Astrocyte (in vitro differentiated cells and primary cell): ENCODE data around the gene B3GALT6.

Experiments
- CTCF ChIP-seq: IDR thresholded peaks from 2 replicates; pipeline ENCODE4 v1.5.1; 2011; ENCODE audit warnings: low read depth, mild to moderate bottlenecking, inconsistent platforms, low read length, moderate library complexity; ENCODE audit not compliant: insufficient read depth
- EZH2 ChIP-seq: IDR thresholded peaks from 2 replicates; pipeline ENCODE4 v1.6.1; 2012; ENCODE audit warnings: mild to moderate bottlenecking, low read length, inconsistent platforms; ENCODE audit not compliant: insufficient read depth

- TF ChIP-seq CTCF (no peak), EZH2 (no peak)
These were observed 48.9 kb downstream of the B3GALT6 start for GRCh38 chr1:1280782-1281481.
